ENCODE data around the gene STK11.
"Not testable (repeated sequence)": the region's sequence is repeated elsewhere in the genome, so short reads cannot be mapped to it uniquely, and the experiment has no call there.

The STK11 gene

DNA sequence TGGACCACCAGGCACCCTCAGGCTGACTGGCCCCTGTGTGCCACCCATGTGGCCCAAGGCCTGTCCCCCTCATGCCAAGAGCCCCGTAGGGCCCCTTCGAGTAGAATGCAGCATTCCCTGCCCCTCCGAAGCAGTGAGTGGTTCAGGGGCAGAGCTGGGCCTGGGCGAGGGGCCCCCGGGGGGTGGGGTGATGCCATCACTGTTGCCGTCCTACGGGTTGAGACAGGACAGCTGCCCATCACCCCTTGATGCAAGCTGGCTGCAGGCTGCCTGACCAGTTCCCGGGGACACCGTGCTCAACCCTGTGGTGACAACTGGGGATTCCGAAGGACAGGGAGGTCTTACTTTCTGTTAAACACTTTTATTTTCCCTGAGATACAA, 36.2 kb upstream of the STK11 start:
- DNase-seq (ENCODE audit: low read depth), result no peak

DNA sequence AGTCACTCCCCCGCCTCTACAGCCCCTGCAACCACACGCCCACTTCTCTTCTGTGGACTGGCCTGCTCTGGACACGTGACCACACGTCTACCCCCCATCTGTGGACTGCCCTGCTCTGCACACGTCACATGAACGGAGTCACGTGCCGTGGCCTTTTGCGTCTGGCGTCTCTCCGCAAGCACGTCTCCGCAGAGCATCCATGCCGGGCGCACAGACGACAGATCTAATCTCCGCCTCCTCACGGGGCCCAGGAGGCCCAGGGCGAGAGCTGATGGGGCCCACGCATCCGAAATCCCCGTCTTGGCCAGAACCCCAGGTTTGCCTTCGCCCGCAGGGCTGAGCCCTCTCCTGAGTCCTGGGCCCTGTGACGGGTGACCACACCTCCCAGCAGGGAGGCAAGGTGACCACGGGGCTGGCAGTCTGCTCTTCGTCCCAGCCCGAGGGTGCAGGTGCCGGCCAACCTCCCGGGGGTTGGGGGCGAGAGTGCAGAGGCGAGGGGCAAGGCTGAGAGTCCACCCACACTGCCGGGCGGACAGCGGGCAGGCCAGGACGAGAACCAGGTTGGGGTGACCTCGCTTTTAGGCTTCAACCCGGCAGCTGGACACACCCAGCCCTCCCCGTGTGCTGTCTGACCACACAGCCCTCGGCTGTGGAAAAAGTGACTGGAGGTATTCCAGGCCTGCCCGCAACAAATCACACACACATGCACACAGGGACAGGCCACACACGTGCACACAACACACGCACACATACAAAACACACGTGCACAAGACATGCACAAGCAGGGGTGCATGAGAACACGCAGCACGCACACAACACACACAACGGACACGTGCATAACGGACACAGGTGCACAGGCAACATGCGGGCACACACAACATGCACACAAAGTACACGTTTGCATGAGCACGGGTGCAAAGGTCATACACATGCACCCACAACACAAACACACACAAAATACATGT, 35.4 kb upstream of the STK11 start:
- DNase-seq (ENCODE audit: low read depth), result no peak

GRCh38 chr19:1170938-1171754, 34.4 kb upstream of the STK11 start:
- no peak for DNase-seq (ENCODE audit: low read depth)

GRCh38 chr19:1171755-1172352, 33.7 kb upstream of the STK11 start:
- no peak for DNase-seq (ENCODE audit: low read depth)

- no peak for DNase-seq (ENCODE audit: low read depth)
Measured at GRCh38 chr19:1172353-1173158, 33.0 kb upstream of the STK11 start.

DNA sequence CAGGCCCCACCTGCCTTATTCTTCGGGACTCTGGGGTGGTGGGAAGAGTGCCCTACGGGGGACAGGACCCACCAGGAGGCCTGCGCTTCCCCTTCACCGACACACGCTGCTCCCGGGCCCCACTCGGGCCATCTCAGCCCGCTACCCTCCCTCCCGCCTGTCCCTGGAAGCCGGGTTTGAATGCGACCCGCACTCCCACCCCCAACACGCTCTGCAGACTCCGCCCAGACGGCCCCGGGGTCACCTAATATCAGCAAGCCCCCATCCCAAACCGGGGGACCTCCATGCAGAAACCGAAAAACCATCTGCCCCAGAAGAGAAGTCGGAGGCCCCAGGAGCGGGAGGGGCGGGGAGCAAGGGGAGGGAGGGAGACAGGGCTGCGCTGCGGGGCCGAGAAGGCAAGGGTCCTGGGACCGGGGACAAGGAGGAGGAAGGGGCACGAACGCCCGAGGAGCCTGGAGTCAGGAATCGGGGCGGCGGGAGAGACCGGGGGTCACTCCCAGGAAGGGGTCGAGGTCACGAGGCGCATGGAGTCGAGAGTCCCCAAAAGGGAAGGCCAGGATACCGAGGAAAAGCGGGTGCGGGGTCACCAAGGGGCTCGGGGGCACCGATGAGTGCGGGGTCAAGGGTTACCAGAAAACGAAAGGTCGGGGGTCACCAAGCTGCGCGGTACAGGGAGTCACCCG, 32.3 kb upstream of the STK11 start:
- DNase-seq (ENCODE audit: low read depth), result no peak

DNA sequence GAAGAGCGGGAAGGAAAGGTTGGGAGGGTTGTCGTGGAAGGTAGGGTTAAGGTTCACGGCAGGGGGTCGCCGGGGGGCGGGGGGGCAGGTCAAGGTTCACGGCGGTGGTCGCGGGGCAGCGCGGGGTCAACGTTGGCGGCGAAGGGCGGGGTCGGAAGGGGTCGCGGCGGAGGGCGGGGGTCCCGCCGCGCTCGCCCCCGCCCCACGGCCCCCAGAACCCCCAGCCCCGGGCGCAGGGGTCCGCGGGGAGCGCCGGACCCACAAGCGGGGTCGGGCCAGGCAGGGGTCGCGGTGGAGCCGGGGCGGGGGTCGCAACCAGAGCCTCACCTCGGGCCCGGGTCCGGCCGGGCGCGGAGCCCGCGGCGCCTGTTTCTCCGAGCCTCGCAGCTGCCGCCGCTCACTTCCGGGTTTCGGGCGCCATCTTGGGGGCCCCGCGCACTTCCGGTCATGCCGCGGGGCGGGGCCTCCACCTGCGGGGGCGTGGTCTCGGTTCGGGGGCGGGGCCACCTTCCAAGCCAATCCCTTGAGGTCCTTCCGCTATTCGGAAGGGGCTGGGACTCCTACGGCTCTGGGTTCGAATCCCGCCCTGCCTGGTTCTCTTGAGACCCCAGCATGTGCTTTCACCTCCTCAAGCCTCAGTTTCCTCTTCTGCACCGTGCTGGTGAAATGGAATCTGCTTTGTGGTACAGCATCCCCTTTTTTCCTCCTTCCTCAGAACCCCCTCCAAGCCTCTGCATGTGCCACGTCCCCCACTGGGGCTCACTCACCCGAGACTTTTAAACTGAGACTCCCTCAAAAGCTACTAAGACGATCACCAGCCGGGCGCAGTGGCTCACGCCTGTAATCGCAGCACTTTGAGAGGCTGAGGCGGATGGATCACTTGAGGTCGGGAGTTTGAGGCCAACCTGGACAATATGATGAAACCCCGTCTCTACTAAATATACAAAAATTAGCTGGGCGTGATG, 31.5 kb upstream of the STK11 start, which contains the start of gene SBNO2:
Gene SBNO2 (minus strand): TSS at position 424 of the 965 bp plus-strand sequence. CDS start 19,992 bp downstream, outside the sequence.
- DNase-seq (ENCODE audit: low read depth), result no peak

DNA sequence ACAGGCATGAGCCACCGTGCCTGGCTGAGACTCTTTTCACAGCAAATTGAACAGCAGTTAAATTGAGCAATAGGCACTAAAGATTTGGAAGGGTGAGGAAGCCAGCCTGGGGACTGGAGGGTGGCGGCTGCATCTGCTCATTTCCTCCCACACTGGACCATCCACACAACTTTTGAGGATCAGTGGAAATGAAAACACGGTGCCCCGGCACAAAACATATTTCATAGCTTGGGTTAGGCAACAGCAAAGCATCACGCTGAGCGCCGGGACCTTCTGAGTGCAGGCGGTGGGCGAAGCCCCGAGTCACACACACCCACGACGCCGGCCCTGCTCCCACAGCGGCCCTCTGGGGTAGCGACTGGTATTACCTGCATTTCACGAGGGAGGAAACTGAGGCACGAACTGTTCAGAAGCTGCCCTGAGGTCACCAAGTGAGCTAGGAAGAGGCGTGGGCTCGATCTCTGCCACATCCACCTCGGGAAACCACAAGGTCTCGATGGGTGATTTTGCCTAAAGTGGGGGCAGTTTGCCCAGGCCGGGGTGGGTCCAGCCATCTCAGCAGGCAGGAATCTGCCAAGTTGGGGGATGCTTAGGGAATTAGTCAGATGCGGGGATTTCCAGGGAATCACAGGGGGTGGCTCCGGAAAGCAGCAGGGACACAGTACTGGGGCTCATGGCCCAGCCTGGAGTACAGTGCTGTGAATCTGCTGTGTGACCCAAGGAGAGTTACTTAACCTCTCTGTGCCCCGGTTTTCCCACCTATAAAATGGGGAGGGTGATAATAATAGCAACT, 28.1 kb upstream of the STK11 start:
- peak; percentile 88 for DNase-seq (ENCODE audit: low read depth)

- DNase-seq (ENCODE audit: low read depth), result no peak
Measured at GRCh38 chr19:1181606-1182005, 24.0 kb upstream of the STK11 start.

GRCh38 chr19:1182068-1182467, 23.5 kb upstream of the STK11 start:
- DNase-seq (ENCODE audit: low read depth), result no peak

GRCh38 chr19:1182727-1183126, 22.9 kb upstream of the STK11 start:
- no peak for DNase-seq (ENCODE audit: low read depth)

- no peak for DNase-seq (ENCODE audit: low read depth)
Measured at GRCh38 chr19:1183543-1184172, 21.9 kb upstream of the STK11 start.

- no peak for DNase-seq (ENCODE audit: low read depth)
Measured at GRCh38 chr19:1189419-1189818, 16.2 kb upstream of the STK11 start.

GRCh38 chr19:1199531-1199930, 6.0 kb upstream of the STK11 start:
- no peak for DNase-seq (ENCODE audit: low read depth)

DNA sequence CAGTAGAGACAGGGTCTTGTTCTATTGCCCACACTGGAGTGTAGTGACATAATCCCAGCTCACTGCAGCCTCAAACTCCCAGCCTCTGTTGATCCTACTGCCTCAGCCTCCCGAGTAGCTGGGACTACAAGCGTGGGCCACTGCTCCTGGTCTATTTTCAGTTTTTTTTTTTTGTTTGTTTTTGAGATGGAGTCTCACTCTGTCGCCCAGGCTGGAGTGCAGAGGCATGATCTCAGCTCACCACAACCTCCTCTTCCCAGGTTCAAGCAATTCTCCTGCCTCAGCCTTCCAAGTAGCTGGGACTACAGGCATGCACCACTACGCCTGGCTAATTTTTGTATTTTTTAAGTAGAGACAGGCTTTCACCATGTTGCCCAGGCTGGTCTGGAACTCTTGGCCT, 5.0 kb upstream of the STK11 start:
- DNase-seq (ENCODE audit: low read depth), result not testable (repeated sequence)

- DNase-seq (ENCODE audit: low read depth), result no peak
Measured at GRCh38 chr19:1206150-1206863, 729 bp downstream of the STK11 start.

GRCh38 chr19:1206864-1207450, 1.4 kb downstream of the STK11 start:
- DNase-seq (ENCODE audit: low read depth), result no peak

Measured in non-pigmented ciliary epithelial cell (primary cell).